ENCODE data around the gene ILRUN.
"Not testable (repeated sequence)": the region's sequence is repeated elsewhere in the genome, so short reads cannot be mapped to it uniquely, and the experiment has no call there.

Gene ILRUN

DNA sequence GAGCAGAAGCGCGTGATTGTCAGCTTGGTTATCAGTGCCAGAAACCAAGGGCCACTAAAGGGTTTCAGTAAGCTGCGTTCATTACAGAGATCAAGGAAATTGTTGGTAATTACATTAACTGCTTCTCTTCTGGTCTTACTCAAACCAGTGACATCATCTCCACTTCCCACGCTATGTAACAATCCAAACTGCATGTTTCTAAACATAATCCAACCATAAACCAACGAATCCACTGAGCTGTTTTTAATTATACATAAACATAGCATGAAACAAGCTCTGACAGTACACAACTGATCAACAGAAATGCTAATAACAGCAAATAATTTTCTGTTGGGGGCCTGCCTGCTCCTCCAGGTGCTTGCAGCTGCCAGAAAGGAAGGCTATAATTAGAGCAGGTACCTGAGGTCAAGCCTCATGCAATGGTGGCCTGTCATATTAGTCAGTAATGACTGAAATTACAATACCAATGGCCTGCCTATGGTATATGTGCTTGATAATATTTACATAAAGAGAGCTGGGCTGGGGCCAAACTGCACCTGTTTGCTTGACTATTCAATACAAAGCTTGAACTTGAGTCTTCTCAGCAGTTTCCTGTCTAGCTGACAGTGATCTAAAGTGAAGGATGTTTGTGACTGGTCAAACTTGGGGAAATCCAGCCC lies 40.1 kb downstream of the ILRUN start:
- peak overlapping the region; percentile 96 for H3K4me2 ChIP-seq (ENCODE audit: low read depth, low read length)
- DNase-seq: peak; percentile 95
- 0 out of 2 replicates have a peak, but pooled peaks cover 4% of the 10 kb centered on the region for H3K36me3 ChIP-seq (replicated peaks; ENCODE audit: insufficient read depth, low read length)
- no peaks in the 10 kb centered on the region for H3K9me3 ChIP-seq (replicated peaks; ENCODE audit: insufficient read depth, low read length)
- no peaks in the 10 kb centered on the region for H3K9me2 ChIP-seq (replicated peaks; ENCODE audit: insufficient read depth, low read length)
- peaks cover 67% of the 10 kb centered on the region for H3K79me2 ChIP-seq (ENCODE audit: low read length)
- TF ChIP-seq EZH2 (optimal IDR thresholded peaks at IDR 0.05; ENCODE audit: low read depth, low read length) (no peak), EZH2phosphoT487 (IDR thresholded peaks at IDR 0.05; ENCODE audit: low read length) (no peak)
- TF ChIP-seq, protein P1, sequence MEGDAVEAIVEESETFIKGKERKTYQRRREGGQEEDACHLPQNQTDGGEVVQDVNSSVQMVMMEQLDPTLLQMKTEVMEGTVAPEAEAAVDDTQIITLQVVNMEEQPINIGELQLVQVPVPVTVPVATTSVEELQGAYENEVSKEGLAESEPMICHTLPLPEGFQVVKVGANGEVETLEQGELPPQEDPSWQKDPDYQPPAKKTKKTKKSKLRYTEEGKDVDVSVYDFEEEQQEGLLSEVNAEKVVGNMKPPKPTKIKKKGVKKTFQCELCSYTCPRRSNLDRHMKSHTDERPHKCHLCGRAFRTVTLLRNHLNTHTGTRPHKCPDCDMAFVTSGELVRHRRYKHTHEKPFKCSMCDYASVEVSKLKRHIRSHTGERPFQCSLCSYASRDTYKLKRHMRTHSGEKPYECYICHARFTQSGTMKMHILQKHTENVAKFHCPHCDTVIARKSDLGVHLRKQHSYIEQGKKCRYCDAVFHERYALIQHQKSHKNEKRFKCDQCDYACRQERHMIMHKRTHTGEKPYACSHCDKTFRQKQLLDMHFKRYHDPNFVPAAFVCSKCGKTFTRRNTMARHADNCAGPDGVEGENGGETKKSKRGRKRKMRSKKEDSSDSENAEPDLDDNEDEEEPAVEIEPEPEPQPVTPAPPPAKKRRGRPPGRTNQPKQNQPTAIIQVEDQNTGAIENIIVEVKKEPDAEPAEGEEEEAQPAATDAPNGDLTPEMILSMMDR (IDR thresholded peaks at IDR 0.05; ENCODE audit: low read length): no peak
- peak overlapping the region; percentile 79 for H3K9ac ChIP-seq (ENCODE audit: low read length)
- 0 out of 2 replicates have a peak overlapping the region, but pooled peaks have one; percentile 29 for H2AFZ ChIP-seq (ENCODE audit: low read length)
- H3K27ac ChIP-seq (ENCODE audit: low read length): peak overlapping the region; percentile 98
- H3K27me3 ChIP-seq (replicated peaks; ENCODE audit: insufficient read depth, low read length): no peaks in the 10 kb centered on the region
- no peaks in the 10 kb centered on the region for H4K20me1 ChIP-seq (ENCODE audit: insufficient read depth, low read length)
- peaks cover 38% of the 10 kb centered on the region for H3F3A ChIP-seq (ENCODE audit: insufficient read depth, low read length)
- peaks cover 39% of the 10 kb centered on the region for H3K4me1 ChIP-seq (ENCODE audit: low read length)
- peak overlapping the region; percentile 53 for H3K4me3 ChIP-seq (ENCODE audit: low read length)

DNA sequence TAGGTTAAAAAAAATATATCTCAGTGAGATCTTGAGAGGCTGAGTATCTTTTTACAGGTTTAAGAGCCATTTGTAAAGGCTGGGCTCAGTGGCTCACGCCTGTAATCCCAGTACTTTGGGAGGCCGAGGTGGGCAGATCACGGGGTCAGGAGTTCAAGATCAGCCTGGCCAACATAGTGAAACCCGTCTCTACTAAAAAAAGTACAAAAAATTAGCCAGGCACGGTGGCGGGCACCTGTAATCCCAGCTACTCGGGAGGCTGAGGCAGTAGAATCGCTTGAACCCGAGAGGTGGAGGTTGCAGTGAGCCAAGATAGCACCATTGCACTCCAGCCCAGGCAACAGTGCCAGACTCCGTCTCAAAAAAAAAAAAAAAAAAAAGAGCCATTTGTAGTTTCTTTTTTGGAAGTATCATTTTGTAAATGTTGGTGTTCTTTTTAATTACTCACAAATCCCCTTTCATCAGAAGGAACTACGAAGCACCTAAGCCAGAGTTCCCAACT lies 40.6 kb downstream of the ILRUN start:
- Histone ChIP-seq H3K4me2 (ENCODE audit: low read depth, low read length) (peak overlapping the region; percentile 96), H3K4me3 (ENCODE audit: low read length) (peak overlapping the region; percentile 19), H3K9ac (ENCODE audit: low read length) (peak overlapping the region; percentile 79), H2AFZ (ENCODE audit: low read length) (0 out of 2 replicates have a peak overlapping the region, but pooled peaks have one; percentile 29), H3F3A (ENCODE audit: insufficient read depth, low read length) (peaks cover 38% of the 10 kb centered on the region), H3K27ac (ENCODE audit: low read length) (peak overlapping the region; percentile 98), H3K4me1 (ENCODE audit: low read length) (peaks cover 39% of the 10 kb centered on the region), H3K79me2 (ENCODE audit: low read length) (peaks cover 67% of the 10 kb centered on the region)
- H4K20me1 ChIP-seq (ENCODE audit: insufficient read depth, low read length); H3K36me3 ChIP-seq (replicated peaks; ENCODE audit: insufficient read depth, low read length); DNase-seq; H3K9me2 ChIP-seq (replicated peaks; ENCODE audit: insufficient read depth, low read length); H3K27me3 ChIP-seq (replicated peaks; ENCODE audit: insufficient read depth, low read length); H3K9me3 ChIP-seq (replicated peaks; ENCODE audit: insufficient read depth, low read length): not testable (repeated sequence)

DNA sequence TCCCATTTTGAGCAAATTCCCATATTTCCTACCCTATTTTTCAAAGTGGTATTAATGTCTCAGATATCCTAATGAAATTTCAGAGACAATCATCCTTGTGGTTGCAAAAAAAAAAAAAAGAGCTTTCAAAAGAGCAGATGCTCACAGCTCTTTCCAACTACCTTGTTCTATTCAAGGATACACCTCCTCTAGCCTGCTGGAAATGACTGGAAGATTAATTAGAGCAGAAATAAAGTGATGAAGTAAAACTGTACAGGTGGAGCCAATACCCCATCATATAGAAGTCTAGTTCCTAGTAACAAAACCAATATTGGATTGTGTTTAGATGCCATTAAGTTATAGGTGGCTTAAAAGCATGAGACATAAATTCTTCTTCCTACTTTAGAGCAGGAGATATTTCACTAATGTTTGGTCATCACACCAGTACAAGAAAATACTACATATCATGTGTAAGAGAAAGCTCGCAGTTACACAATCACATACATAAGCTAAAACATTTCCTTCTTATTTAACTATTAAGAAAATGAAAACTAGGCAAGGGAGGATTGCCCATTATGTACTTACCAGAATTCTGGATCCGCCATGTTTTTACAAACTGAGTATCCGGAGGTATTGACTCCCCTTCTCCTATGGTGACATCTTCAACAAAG lies 42.4 kb downstream of the ILRUN start:
- H3K4me2 ChIP-seq (ENCODE audit: low read depth, low read length): no peak overlapping the region
- H3K4me1 ChIP-seq (ENCODE audit: low read length): peaks cover 37% of the 10 kb centered on the region
- TF ChIP-seq EZH2 (optimal IDR thresholded peaks at IDR 0.05; ENCODE audit: low read depth, low read length) (no peak), EZH2phosphoT487 (IDR thresholded peaks at IDR 0.05; ENCODE audit: low read length) (no peak)
- TF ChIP-seq, protein P1 (IDR thresholded peaks at IDR 0.05; ENCODE audit: low read length): no peak
- no peaks in the 10 kb centered on the region for H3K27me3 ChIP-seq (replicated peaks; ENCODE audit: insufficient read depth, low read length)
- H3K9ac ChIP-seq (ENCODE audit: low read length): no peak overlapping the region
- no peaks in the 10 kb centered on the region for H3K9me2 ChIP-seq (replicated peaks; ENCODE audit: insufficient read depth, low read length)
- peaks cover 38% of the 10 kb centered on the region for H3F3A ChIP-seq (ENCODE audit: insufficient read depth, low read length)
- H3K9me3 ChIP-seq (replicated peaks; ENCODE audit: insufficient read depth, low read length): no peaks in the 10 kb centered on the region
- no peaks in the 10 kb centered on the region for H4K20me1 ChIP-seq (ENCODE audit: insufficient read depth, low read length)
- no peak overlapping the region for H3K4me3 ChIP-seq (ENCODE audit: low read length)
- 0 out of 2 replicates have a peak, but pooled peaks cover 4% of the 10 kb centered on the region for H3K36me3 ChIP-seq (replicated peaks; ENCODE audit: insufficient read depth, low read length)
- peaks cover 64% of the 10 kb centered on the region for H3K79me2 ChIP-seq (ENCODE audit: low read length)
- DNase-seq: no peak
- H2AFZ ChIP-seq (ENCODE audit: low read length): no peak overlapping the region
- H3K27ac ChIP-seq (ENCODE audit: low read length): no peak overlapping the region
